ENCODE results near the gene ADAMTSL4. TPM values are rescaled to one million over a fixed set of nuclear protein-coding genes. Genes with fewer than 3 reads are reported as not detected.

Gene ADAMTSL4
- total and polyA plus RNA-seq, 9 of the 15 experiments (the other 6 are each of a cell fraction or from before 2014, with no cell fraction given), result 12.7 to 212 (median 35.6) TPM

- TF ChIP-seq FOXA3 (CRISPR knock-in tag; conservative IDR thresholded peaks at IDR 0.05 in 1 of 2, IDR thresholded peaks at IDR 0.05 in 1 of 2), result no peak
- TF ChIP-seq ZNF143 (CRISPR knock-in tag; IDR thresholded peaks at IDR 0.05), result no peak
- no peak; the same call in 1 of the 2 replicates for TF ChIP-seq ETS1 (conservative IDR thresholded peaks at IDR 0.05; ENCODE audit: control insufficient read depth, low read depth, low read length)
- peak; percentile 52 for TF ChIP-seq RBBP5 (IDR thresholded peaks at IDR 0.05; ENCODE audit: borderline replicate concordance, insufficient read depth, low read length, poor library complexity, severe bottlenecking)
- TF ChIP-seq KDM2B (CRISPR knock-in tag; IDR thresholded peaks at IDR 0.05), result no peak
- TF ChIP-seq TAF15 (IDR thresholded peaks at IDR 0.05; ENCODE audit: low read depth, low read length), result no peak
- no peak for TF ChIP-seq E2F5 (CRISPR knock-in tag; IDR thresholded peaks at IDR 0.05)
- TF ChIP-seq ZNF121 (CRISPR knock-in tag; conservative IDR thresholded peaks at IDR 0.05), result 0 out of 2 replicates have a peak, but pooled peaks have one; percentile 46
- TF ChIP-seq PRMT5 (CRISPR knock-in tag; IDR thresholded peaks at IDR 0.05), result no peak
- TF ChIP-seq ZNF224 (CRISPR knock-in tag; IDR thresholded peaks at IDR 0.05), result no peak
- no peak for TF ChIP-seq ZNF253 (CRISPR knock-in tag; conservative IDR thresholded peaks at IDR 0.05)
- peak; percentile 63 for TF ChIP-seq POLR2B (IDR thresholded peaks at IDR 0.05; ENCODE audit: low read depth, partially characterized antibody)
- no peak for TF ChIP-seq ETS2 (tag; IDR thresholded peaks at IDR 0.05; ENCODE audit: borderline replicate concordance, poor library complexity, severe bottlenecking)
- TF ChIP-seq TCF7 (IDR thresholded peaks at IDR 0.05; ENCODE audit: borderline replicate concordance), result no peak
- no peak for TF ChIP-seq NR2F6 (CRISPR knock-in tag; IDR thresholded peaks at IDR 0.05)
- peak; percentile 80 for TF ChIP-seq DMBX1 (CRISPR knock-in tag; IDR thresholded peaks at IDR 0.05; ENCODE audit: borderline replicate concordance)
- no peak for TF ChIP-seq MYNN (IDR thresholded peaks at IDR 0.05)
- no peak for TF ChIP-seq MYNN (CRISPR knock-in tag; IDR thresholded peaks at IDR 0.05)
- peak; percentile 43 for TF ChIP-seq BRD9 (IDR thresholded peaks at IDR 0.05; ENCODE audit: low read depth, partially characterized antibody)
- TF ChIP-seq SPI1 (IDR thresholded peaks at IDR 0.05; ENCODE audit: borderline replicate concordance, low read depth, low read length), result no peak
- no peak for TF ChIP-seq BRF1 (IDR thresholded peaks at IDR 0.05; ENCODE audit: borderline replicate concordance, extremely low read depth, insufficient read length)
- TF ChIP-seq CREB5 (CRISPR knock-in tag; IDR thresholded peaks at IDR 0.05), result no peak
- 0 out of 2 replicates have a peak, but pooled peaks have one; percentile 18 for TF ChIP-seq PTBP1 (IDR thresholded peaks at IDR 0.05; ENCODE audit: low read depth, low read length)
- no peak for TF ChIP-seq NELFE (IDR thresholded peaks at IDR 0.05; ENCODE audit: insufficient read depth, insufficient read length)
These were observed at the start of gene ADAMTSL4 (continued) for GRCh38 chr1:150548632-150549495.

All from K562 (cell line).